ENCODE data around the gene TPD52L1. TPM values are rescaled to one million over a fixed set of nuclear protein-coding genes. Genes with fewer than 3 reads are reported as not detected.

The TPD52L1 gene
- total RNA-seq, 1 donor from 2014 or later: 7.2 TPM

GRCh38 chr6:125197795-125198269 lies 44.3 kb downstream of the TPD52L1 start:
- no peak overlapping the region for H3K4me3 Mint-ChIP-seq (ENCODE audit: unreplicated experiment)

DNA sequence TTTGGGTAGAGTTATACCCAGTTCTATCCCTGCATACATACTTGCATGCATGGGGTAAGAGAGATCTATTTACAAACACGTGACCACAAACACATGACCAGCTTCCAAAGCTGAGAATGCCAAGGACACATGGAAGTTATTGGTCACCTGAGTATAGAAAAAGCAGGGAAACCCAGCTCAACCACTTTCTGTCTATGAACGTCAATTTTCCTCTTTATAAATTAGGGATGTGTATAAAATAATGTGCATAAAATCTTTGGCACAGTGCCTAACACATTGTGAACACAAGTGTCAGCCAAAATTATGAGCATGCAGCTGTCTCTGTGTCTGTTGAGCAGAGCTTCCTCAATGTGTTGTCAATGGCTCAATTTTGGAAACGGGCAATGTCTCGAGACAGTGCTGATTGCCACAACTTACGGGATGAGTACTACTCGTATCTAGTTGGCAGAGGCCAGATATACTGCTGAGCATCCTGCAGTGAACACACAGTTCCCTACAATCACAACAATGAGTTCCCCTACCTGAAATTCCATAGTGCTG lies 44.9 kb downstream of the TPD52L1 start:
- Mint-ChIP-seq H3K36me3 (ENCODE audit: unreplicated experiment) (no peaks in the 10 kb centered on the region), H3K4me3 (ENCODE audit: unreplicated experiment) (no peak overlapping the region), H3K4me1 (ENCODE audit: unreplicated experiment) (peaks cover 47% of the 10 kb centered on the region), H3K27me3 (ENCODE audit: unreplicated experiment) (no peaks in the 10 kb centered on the region), H3K27ac (ENCODE audit: unreplicated experiment) (no peak overlapping the region), H3K9me3 (ENCODE audit: unreplicated experiment) (no peaks in the 10 kb centered on the region)
- DNase-seq (ENCODE audit: extremely low spot score, unreplicated experiment): no peak
- no peak for TF ChIP-seq CTCF (IDR thresholded peaks at IDR 0.05)

More at GRCh38 chr6:125197795-125198269, 44.3 kb downstream of the TPD52L1 start:
- peaks cover 41% of the 10 kb centered on the region for H3K4me1 Mint-ChIP-seq (ENCODE audit: unreplicated experiment)
- no peak overlapping the region for H3K27ac Mint-ChIP-seq (ENCODE audit: unreplicated experiment)
- H3K36me3 Mint-ChIP-seq (ENCODE audit: unreplicated experiment): no peaks in the 10 kb centered on the region
- TF ChIP-seq CTCF (IDR thresholded peaks at IDR 0.05): no peak
- H3K27me3 Mint-ChIP-seq (ENCODE audit: unreplicated experiment): no peaks in the 10 kb centered on the region
- no peak for DNase-seq (ENCODE audit: extremely low spot score, unreplicated experiment)
- H3K9me3 Mint-ChIP-seq (ENCODE audit: unreplicated experiment): no peaks in the 10 kb centered on the region

DNA sequence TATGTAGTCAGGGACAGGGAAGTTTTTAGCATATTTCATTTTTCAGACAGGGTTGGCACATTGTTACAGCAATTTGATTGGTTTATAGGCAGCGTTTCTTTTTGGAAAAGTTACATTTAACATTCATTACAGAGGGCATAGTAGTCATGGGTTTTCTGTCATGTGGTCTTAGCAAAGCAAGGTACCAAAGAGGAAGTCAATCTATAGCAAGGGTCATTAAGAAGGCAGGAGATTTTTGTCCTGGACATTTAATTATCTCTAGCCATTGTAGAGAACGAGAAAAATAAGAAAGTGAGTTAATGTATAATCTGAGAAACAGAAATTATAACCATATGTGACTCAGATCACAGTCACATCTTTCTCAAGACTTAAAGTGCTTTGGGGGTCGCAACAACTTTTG lies 47.4 kb downstream of the TPD52L1 start:
- peaks cover 50% of the 10 kb centered on the region for H3K4me1 Mint-ChIP-seq (ENCODE audit: unreplicated experiment)
- H3K9me3 Mint-ChIP-seq (ENCODE audit: unreplicated experiment): no peaks in the 10 kb centered on the region
- no peak overlapping the region for H3K4me3 Mint-ChIP-seq (ENCODE audit: unreplicated experiment)
- TF ChIP-seq CTCF (IDR thresholded peaks at IDR 0.05): no peak
- no peak overlapping the region for H3K27ac Mint-ChIP-seq (ENCODE audit: unreplicated experiment)
- no peaks in the 10 kb centered on the region for H3K36me3 Mint-ChIP-seq (ENCODE audit: unreplicated experiment)
- no peak for DNase-seq (ENCODE audit: extremely low spot score, unreplicated experiment)
- no peaks in the 10 kb centered on the region for H3K27me3 Mint-ChIP-seq (ENCODE audit: unreplicated experiment)

DNA sequence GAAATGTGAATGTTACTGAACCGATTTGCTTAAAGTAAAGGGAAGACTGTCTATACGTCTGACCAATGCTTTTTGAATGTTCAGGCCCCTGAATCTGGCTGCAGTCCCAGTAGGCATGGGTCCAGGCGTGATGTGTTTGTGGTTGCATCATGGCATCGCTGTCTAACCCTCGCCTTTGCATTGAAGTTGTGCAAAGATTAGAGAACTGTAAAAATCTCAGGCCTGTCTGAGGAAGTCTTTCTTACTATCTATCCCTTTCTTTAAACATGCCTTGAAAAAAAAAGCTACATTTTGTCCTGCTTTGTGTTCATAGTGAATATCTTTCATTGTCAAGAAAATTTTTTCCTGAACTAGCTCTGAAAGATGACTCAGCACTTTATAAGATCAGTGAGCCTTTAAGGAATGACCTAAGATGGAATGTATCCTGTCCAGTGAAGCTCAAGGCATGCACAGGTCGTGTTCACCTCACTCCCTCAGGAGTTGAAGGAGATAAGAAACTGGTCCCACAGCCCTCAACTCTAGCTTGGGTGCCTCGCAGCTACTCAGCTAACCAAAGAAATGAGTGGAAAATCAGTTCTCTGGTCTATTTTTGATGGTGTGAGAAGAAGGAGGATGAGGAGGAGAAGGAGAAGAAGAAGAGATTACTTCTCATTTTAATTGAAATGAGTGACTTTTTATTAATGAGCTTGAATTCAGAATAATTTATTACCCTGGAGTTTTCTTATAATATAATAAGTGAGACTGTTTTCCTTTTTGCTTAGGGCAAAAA lies 48.6 kb downstream of the TPD52L1 start:
- H3K27me3 Mint-ChIP-seq (ENCODE audit: unreplicated experiment): no peaks in the 10 kb centered on the region
- H3K36me3 Mint-ChIP-seq (ENCODE audit: unreplicated experiment): no peaks in the 10 kb centered on the region
- no peaks in the 10 kb centered on the region for H3K9me3 Mint-ChIP-seq (ENCODE audit: unreplicated experiment)
- H3K4me3 Mint-ChIP-seq (ENCODE audit: unreplicated experiment): no peak overlapping the region
- TF ChIP-seq CTCF (IDR thresholded peaks at IDR 0.05): no peak
- H3K4me1 Mint-ChIP-seq (ENCODE audit: unreplicated experiment): peaks cover 43% of the 10 kb centered on the region
- H3K27ac Mint-ChIP-seq (ENCODE audit: unreplicated experiment): peak overlapping the region; percentile 98
- DNase-seq (ENCODE audit: extremely low spot score, unreplicated experiment): no peak

GRCh38 chr6:125203395-125203794 lies 49.8 kb downstream of the TPD52L1 start:
- Mint-ChIP-seq H3K27ac (ENCODE audit: unreplicated experiment) (peak overlapping the region; percentile 98), H3K9me3 (ENCODE audit: unreplicated experiment) (no peaks in the 10 kb centered on the region), H3K27me3 (ENCODE audit: unreplicated experiment) (no peaks in the 10 kb centered on the region), H3K4me1 (ENCODE audit: unreplicated experiment) (peaks cover 33% of the 10 kb centered on the region), H3K4me3 (ENCODE audit: unreplicated experiment) (no peak overlapping the region), H3K36me3 (ENCODE audit: unreplicated experiment) (no peaks in the 10 kb centered on the region)
- no peak for TF ChIP-seq CTCF (IDR thresholded peaks at IDR 0.05)
- DNase-seq (ENCODE audit: extremely low spot score, unreplicated experiment): no peak
